HG03139 (cell line): ENCODE results near the gene CEP57L1.
"Not testable (repeated sequence)": the region's sequence is repeated elsewhere in the genome, so short reads cannot be mapped to it uniquely, and the experiment has no call there.

Experiments used
- ATAC-seq: cut with Tn5 transposase; IDR thresholded peaks from one replicate; pipeline ENCODE4 v1.9.1; 2021; ENCODE audit not compliant: unreplicated experiment

CEP57L1 gene

GRCh38 chr6:109104512-109104911, 9.2 kb downstream of the CEP57L1 start:
- ATAC-seq: no peak

- ATAC-seq: no peak
These were observed 10.4 kb downstream of the CEP57L1 start for GRCh38 chr6:109105681-109106080.

GRCh38 chr6:109109663-109110062, 14.4 kb downstream of the CEP57L1 start:
- not testable (repeated sequence) for ATAC-seq

- not testable (repeated sequence) for ATAC-seq
These were observed 17.4 kb downstream of the CEP57L1 start for GRCh38 chr6:109112663-109113062.

GRCh38 chr6:109117346-109118035, 22.2 kb downstream of the CEP57L1 start:
- ATAC-seq: no peak

- no peak for ATAC-seq
These were observed 23.0 kb downstream of the CEP57L1 start for GRCh38 chr6:109118337-109118736.

GRCh38 chr6:109118871-109119354, 23.6 kb downstream of the CEP57L1 start:
- ATAC-seq: no peak

GRCh38 chr6:109121411-109121810, 26.1 kb downstream of the CEP57L1 start:
- ATAC-seq: no peak

- ATAC-seq: no peak
These were observed 28.9 kb downstream of the CEP57L1 start for GRCh38 chr6:109124219-109124618.

- no peak for ATAC-seq
These were observed 30.2 kb downstream of the CEP57L1 start for GRCh38 chr6:109125504-109125903.

GRCh38 chr6:109130065-109130464, 34.8 kb downstream of the CEP57L1 start:
- no peak for ATAC-seq

GRCh38 chr6:109135600-109135999, 40.3 kb downstream of the CEP57L1 start:
- not testable (repeated sequence) for ATAC-seq

- ATAC-seq: not testable (repeated sequence)
These were observed 40.7 kb downstream of the CEP57L1 start for GRCh38 chr6:109136039-109136438.

GRCh38 chr6:109136530-109136929, 41.2 kb downstream of the CEP57L1 start:
- not testable (repeated sequence) for ATAC-seq

- no peak for ATAC-seq
These were observed 43.8 kb downstream of the CEP57L1 start for GRCh38 chr6:109139109-109139508.

GRCh38 chr6:109142067-109142466, 46.8 kb downstream of the CEP57L1 start:
- ATAC-seq: not testable (repeated sequence)

GRCh38 chr6:109143191-109143590, 47.9 kb downstream of the CEP57L1 start:
- no peak for ATAC-seq

GRCh38 chr6:109148251-109148650, 52.9 kb downstream of the CEP57L1 start:
- not testable (repeated sequence) for ATAC-seq

- not testable (repeated sequence) for ATAC-seq
These were observed 53.4 kb downstream of the CEP57L1 start for GRCh38 chr6:109148716-109149115.

- no peak for ATAC-seq
These were observed 58.4 kb downstream of the CEP57L1 start for GRCh38 chr6:109153752-109154151.

GRCh38 chr6:109164331-109164730, 69.0 kb downstream of the CEP57L1 start:
- ATAC-seq: no peak

GRCh38 chr6:109165392-109165974, 70.2 kb downstream of the CEP57L1 start:
- ATAC-seq: no peak
